ENCODE measurements around the gene FUOM.

Gene FUOM

DNA sequence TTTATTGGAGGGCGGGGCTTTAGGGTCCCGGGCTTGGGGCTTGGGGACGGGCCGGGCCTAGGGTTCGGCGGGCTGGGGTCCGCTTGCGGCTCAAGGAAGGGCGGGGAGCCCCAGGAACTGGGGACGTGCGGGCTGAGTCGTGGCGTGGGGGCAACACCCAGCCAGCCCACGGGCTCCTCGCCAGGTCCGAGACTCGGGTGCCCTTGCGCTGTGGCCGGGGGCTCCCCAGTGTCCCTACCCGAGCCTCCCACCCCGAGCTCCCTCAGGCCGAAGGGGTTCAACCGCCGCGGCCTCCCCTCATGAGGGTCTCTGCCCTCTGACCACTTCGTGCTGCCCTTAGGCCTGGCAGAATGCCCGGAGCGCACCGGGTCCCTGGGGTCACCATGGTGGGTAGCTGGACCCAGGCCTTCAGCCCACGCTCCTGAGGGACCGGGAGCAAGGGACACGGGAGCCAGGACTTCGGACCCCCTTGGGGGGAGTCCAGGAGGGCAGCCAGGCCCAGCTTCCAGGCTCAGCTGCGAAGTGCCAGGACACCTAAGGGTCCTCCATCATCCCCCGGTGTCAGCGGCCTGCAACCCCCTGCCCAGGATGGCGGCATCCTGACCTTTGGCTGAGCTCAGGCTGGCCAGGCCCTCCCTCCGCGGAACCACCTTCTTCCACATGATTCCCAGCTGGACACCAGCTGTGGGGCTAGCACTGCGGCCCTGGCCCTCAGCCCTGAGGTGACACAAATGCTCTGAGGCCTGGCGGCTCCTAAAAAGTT is 524 bp upstream of the FUOM start:
- TF ChIP-seq TEAD4 (IDR thresholded peaks at IDR 0.05) (no peak), EP300 (IDR thresholded peaks at IDR 0.05; ENCODE audit: borderline replicate concordance) (no peak), NFIC (IDR thresholded peaks at IDR 0.05) (no peak), FOXM1 (IDR thresholded peaks at IDR 0.05; ENCODE audit: borderline replicate concordance, low read depth) (no peak), TAF1 (IDR thresholded peaks at IDR 0.05; ENCODE audit: low read depth) (no peak), TCF12 (IDR thresholded peaks at IDR 0.05; ENCODE audit: low read depth) (no peak), YY1 (IDR thresholded peaks at IDR 0.05; ENCODE audit: low read depth) (no peak), ZBTB7A (IDR thresholded peaks at IDR 0.05; ENCODE audit: low read depth) (no peak), CREB1 (IDR thresholded peaks at IDR 0.05; ENCODE audit: low read depth) (no peak), RAD21 (IDR thresholded peaks at IDR 0.05; ENCODE audit: low read depth) (no peak), CEBPB (IDR thresholded peaks at IDR 0.05) (no peak), EGR1 (IDR thresholded peaks at IDR 0.05) (no peak)
- TF ChIP-seq, protein P1, sequence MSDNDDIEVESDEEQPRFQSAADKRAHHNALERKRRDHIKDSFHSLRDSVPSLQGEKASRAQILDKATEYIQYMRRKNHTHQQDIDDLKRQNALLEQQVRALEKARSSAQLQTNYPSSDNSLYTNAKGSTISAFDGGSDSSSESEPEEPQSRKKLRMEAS (IDR thresholded peaks at IDR 0.05), result no peak
- TF ChIP-seq, protein P2, sequence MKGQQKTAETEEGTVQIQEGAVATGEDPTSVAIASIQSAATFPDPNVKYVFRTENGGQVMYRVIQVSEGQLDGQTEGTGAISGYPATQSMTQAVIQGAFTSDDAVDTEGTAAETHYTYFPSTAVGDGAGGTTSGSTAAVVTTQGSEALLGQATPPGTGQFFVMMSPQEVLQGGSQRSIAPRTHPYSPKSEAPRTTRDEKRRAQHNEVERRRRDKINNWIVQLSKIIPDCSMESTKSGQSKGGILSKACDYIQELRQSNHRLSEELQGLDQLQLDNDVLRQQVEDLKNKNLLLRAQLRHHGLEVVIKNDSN (IDR thresholded peaks at IDR 0.05), result no peak
- TF ChIP-seq, protein P3, sequence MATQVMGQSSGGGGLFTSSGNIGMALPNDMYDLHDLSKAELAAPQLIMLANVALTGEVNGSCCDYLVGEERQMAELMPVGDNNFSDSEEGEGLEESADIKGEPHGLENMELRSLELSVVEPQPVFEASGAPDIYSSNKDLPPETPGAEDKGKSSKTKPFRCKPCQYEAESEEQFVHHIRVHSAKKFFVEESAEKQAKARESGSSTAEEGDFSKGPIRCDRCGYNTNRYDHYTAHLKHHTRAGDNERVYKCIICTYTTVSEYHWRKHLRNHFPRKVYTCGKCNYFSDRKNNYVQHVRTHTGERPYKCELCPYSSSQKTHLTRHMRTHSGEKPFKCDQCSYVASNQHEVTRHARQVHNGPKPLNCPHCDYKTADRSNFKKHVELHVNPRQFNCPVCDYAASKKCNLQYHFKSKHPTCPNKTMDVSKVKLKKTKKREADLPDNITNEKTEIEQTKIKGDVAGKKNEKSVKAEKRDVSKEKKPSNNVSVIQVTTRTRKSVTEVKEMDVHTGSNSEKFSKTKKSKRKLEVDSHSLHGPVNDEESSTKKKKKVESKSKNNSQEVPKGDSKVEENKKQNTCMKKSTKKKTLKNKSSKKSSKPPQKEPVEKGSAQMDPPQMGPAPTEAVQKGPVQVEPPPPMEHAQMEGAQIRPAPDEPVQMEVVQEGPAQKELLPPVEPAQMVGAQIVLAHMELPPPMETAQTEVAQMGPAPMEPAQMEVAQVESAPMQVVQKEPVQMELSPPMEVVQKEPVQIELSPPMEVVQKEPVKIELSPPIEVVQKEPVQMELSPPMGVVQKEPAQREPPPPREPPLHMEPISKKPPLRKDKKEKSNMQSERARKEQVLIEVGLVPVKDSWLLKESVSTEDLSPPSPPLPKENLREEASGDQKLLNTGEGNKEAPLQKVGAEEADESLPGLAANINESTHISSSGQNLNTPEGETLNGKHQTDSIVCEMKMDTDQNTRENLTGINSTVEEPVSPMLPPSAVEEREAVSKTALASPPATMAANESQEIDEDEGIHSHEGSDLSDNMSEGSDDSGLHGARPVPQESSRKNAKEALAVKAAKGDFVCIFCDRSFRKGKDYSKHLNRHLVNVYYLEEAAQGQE (IDR thresholded peaks at IDR 0.05; ENCODE audit: low read depth), result no peak

DNA sequence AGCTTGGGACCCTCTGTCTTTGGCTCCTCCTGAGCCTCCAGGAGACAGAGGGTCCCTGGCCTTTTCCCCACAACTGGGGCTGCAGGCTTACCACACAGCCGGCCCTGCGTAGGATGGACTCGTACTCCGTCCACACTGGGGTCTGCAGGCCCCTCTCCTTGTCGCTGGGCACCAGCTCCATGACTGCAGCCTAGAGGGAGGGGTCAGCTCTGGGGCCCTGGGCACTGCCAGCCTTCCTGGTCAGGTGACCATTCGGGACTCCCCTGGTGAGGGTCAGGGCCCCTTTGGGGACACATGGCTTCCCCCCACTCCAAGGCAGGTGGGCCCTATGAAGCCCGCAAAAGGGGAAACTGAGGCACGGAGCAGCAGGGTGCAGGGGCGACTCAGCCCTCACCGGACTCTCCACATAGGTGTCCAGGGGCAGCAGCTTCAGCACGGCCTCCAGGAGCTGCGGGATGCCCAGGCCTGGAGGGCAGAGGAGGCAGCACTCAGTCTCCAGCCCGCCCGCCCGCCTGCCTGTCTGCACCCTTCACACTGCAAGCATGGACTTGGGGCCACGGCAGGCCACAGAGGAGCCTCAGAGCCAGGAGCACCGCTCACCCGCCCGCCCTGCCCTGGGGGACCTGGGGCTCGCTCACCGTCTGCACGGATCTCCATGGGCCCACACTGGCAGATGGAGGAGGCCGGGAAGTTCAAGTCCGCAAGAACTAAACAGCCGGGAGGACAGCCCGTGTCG is 1.1 kb downstream of the FUOM start:
- TF ChIP-seq, protein P2 (IDR thresholded peaks at IDR 0.05), result no peak
- TF ChIP-seq TCF12 (IDR thresholded peaks at IDR 0.05; ENCODE audit: low read depth) (no peak), CREB1 (IDR thresholded peaks at IDR 0.05; ENCODE audit: low read depth) (no peak), EGR1 (IDR thresholded peaks at IDR 0.05) (no peak), TEAD4 (IDR thresholded peaks at IDR 0.05) (no peak), FOXM1 (IDR thresholded peaks at IDR 0.05; ENCODE audit: borderline replicate concordance, low read depth) (no peak), EP300 (IDR thresholded peaks at IDR 0.05; ENCODE audit: borderline replicate concordance) (no peak), TAF1 (IDR thresholded peaks at IDR 0.05; ENCODE audit: low read depth) (no peak), YY1 (IDR thresholded peaks at IDR 0.05; ENCODE audit: low read depth) (no peak), NFIC (IDR thresholded peaks at IDR 0.05) (no peak), RAD21 (IDR thresholded peaks at IDR 0.05; ENCODE audit: low read depth) (no peak), ZBTB7A (IDR thresholded peaks at IDR 0.05; ENCODE audit: low read depth) (no peak), CEBPB (IDR thresholded peaks at IDR 0.05) (no peak)
- TF ChIP-seq, protein P1 (IDR thresholded peaks at IDR 0.05), result no peak
- TF ChIP-seq, protein P3 (IDR thresholded peaks at IDR 0.05; ENCODE audit: low read depth), result no peak

DNA sequence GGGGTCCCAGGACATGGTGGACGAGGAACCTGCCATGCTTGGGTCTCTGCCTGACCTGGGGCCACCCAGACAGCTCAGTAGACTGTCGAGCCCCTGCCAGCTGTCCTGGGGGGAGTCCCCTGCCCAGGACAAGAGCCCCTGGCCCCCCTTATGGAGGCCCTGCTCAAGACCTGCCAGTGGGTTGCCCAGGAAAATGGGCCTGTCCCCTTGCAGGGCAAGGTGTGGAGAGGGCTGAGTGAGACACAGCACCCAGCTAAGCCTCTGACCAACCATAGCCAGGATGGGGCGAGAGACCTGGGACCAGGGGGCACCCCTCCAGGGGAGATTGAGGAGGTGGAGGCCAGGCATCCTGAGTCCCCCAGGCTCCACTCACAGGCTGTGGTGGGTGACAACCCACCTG is 1.8 kb downstream of the FUOM start:
- TF ChIP-seq ZBTB7A (IDR thresholded peaks at IDR 0.05; ENCODE audit: low read depth) (no peak), TEAD4 (IDR thresholded peaks at IDR 0.05) (no peak), EP300 (IDR thresholded peaks at IDR 0.05; ENCODE audit: borderline replicate concordance) (no peak), CREB1 (IDR thresholded peaks at IDR 0.05; ENCODE audit: low read depth) (no peak), RAD21 (IDR thresholded peaks at IDR 0.05; ENCODE audit: low read depth) (no peak), TAF1 (IDR thresholded peaks at IDR 0.05; ENCODE audit: low read depth) (no peak), CEBPB (IDR thresholded peaks at IDR 0.05) (no peak)
- TF ChIP-seq, protein P3 (IDR thresholded peaks at IDR 0.05; ENCODE audit: low read depth), result no peak

Data from Ishikawa (cell line).